GM18520 (cell line): ENCODE data around the gene THG1L.
"Not testable (repeated sequence)": the region's sequence is repeated elsewhere in the genome, so short reads cannot be mapped to it uniquely, and the experiment has no call there.

Source experiments
- ATAC-seq: cut with Tn5 transposase; IDR thresholded peaks from one replicate; pipeline ENCODE4 v1.9.1; 2021; ENCODE audit not compliant: unreplicated experiment

THG1L gene

GRCh38 chr5:157731272-157732129 is at the start of gene THG1L:
Gene THG1L, plus strand, starts transcription at chr5:157731420. Its CDS starts 21 bp downstream, at chr5:157731441.
- peak; percentile 76 for ATAC-seq

DNA sequence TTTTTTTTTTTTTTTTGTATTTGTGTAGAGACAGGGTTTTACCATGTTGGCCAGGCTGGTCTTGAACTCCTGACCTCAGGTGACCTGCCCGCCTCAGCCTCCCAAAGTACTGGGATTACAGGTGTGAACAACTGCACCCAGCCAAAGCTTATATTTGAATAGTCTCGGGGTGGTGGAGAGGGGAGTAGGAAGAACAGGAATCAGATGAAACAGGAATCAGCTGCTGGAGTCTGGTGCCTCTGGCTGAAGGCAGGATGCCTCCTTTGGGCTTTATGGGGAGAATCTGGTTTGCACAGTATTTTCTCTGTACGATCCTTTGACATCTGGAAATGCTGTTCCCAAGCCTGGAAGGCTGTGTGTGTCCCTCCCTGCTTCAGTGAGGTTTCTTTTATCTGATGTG is 49.0 kb upstream of the THG1L start:
- no peak for ATAC-seq

DNA sequence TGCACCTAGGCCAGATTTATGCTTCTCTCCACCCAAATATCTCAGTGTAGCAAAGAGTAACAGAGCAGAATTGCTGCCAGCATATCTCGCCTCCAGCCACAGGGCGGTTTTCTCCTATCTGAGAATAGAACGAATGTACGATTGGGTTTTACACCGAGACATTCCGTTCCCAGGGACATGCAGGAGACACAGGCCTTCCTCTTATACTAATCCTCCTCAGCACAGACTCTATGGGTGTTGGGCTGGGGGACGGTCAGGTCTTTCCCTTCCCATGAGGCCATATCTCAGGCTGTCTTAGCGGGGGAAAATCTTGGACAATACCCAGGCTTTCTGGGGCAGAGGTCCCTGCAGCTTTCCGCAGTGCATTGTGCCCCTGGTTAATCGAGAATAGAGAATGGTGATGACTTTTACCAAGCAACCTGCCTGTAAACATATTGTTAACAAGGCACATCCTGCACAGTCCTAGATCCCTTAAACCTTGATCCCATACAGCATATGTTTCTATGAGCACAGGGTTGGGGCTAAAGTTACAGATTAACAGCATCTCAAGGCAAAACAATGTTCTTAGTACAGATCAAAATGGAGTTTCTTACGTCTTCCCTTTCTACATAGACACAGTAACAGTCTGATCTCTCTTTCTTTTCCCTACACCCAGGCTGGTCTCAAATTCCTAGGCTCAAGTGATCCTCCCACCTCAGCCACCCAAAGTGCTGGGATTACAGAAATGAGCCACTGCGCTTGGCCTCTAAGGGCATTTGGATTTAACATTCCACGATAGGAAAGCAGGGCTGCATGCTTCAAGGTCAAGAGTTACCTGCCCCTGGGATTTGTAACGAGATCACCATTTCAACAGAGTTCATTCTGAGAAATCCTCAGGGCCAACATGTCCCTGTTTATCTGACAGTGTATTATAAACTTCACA is 44.7 kb upstream of the THG1L start:
- not testable (repeated sequence) for ATAC-seq

DNA sequence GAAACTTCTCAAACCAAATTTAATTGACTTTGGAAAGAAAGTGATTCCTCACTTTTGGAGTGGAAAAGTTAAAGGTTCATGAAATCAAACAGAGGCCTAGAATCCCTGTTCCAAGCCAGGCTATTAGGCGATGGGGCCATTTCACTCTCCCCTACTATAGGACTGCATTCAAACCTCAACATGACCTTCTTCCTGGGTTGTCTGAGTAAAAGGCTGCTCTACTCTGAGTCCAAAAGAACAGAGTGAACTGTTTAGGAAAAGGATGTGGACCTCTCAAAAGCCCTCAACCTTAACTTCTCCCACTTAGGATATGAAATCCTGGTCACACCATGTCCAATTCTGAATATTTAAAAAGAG is 44.0 kb upstream of the THG1L start:
- no peak for ATAC-seq

DNA sequence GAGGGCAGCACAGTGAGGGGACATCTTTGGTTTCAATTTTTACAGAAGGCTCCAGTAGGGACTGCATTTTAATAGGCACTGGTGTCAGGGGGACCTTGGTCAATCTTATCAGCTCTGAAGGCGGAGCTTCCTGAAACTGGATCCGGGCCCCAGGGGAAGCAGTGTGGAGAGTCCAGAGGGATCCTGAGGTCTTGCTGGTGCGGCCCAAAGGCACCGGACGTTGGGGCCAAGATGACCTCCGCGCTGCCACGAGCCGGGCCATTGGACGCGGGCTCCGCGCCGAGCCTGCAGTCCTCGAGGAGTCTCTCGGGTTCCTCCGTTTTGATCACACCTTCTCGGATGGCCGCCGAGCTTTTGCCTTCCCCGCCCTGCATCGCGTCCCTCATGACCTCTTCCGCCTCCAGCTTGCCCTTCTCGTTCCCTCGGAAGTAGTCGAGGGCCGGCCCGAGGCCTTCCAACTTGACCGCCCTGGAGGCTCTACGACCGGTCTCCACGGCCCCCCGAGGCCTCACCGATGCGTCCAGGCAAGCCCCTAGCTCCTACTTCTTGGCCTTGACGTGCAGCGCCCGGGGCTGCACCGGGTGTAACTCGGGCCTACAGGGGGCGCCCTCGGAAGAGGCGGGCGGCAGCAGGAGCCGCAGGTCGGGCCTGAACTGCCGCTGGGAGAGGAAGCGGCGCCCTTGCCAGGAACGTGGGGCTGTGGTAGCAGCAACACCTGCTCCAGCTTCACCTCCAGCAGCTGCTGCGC is 41.1 kb upstream of the THG1L start:
- no peak for ATAC-seq

DNA sequence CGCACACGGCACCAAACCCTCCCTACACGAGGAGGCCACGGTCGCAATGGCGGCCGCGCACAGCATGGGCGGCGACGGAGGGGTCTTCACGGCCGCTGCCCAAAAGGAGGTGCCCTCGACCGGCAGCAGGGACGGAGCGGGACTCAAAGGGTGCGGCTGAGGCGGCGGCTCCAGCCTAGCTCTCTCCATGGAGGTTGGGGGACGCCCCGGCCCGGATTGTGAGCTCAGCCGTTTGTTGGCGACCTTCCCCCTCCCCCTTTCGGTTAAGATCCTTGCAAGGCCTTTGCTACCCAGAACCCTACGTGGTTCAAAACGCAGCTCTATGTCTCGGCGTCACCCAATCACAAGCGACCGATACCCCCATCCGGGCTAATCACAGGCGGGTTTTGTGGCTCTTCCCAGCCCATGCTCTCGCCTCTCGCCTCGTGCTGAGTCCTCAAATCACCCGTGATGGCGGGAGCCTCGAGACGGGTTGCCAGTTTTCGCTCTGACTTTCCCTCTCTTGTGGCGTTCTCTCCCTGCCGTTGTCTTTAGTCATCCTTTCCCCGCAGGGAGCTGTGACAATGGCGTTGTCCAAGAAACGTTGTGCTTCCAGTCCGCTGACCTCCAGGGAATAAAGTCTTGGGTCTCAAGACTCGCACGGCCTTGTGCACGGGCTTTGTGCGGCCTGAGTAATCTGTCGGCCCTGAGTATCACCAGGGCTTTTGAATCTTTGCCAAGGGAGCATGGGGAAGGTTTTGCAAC is 40.4 kb upstream of the THG1L start:
- no peak for ATAC-seq

- ATAC-seq: not testable (repeated sequence)
Observed at GRCh38 chr5:157693816-157694215, 37.4 kb upstream of the THG1L start.

- ATAC-seq: not testable (repeated sequence)
Observed at GRCh38 chr5:157696154-157696553, 35.1 kb upstream of the THG1L start.

DNA sequence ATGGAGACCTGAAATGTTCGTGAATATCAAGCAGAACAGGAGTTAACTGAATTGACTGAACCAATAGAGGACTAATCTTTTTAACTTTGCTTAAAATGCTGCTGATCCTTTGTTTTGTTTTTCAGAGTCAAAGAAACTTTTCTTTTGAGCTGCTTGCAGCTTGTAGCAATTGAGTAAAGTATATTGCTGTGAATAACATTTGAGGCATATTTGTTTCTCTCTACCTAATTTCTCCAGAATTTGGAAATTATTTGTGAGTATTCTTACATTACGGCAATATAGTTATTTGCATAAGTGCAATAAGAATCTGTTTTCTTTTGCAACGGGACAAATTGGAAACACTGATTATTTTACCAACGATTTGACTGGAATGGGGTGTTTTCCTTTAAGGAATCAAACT is 32.5 kb upstream of the THG1L start:
- not testable (repeated sequence) for ATAC-seq

- ATAC-seq: no peak
Observed at GRCh38 chr5:157703736-157704135, 27.5 kb upstream of the THG1L start.

DNA sequence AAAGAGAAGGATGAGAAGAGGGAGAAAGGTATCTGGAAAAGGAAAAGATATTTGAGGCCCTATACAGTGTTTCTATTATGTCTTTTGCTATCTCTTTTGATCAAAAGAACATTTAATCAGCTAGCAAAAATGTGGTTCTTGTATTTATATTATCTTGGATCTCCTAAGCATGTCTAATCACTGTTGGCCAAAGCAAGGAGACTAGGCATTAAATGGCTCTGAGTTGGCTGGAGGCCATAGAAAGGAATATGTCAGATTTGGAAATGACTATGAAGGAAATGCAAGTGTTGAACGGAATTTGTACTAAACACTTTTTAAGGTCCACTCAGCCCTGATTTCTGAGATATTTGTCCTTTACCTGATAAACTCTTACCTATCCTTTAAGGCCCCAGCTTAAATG is 22.4 kb upstream of the THG1L start:
- no peak for ATAC-seq

DNA sequence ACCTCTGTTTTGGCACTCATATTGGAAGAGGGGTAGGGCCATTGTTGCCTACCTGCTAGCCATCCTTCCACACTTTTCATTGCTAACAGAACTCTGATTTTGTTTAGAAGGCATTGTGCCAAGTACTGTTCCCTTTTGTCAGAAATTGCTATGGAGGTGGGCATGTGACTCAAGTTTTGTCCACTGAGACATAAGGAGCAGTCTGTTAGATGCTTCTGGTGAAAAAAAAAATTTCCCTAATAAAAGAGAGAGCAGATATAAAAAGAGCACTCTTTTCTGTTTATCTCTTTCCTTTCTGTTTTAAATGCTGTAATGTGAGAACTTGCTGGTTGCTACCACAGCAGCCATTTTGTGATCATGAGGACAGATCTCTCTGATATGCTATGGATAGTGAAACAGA is 21.9 kb upstream of the THG1L start:
- ATAC-seq: no peak

- ATAC-seq: no peak
Observed at GRCh38 chr5:157710431-157710830, 20.8 kb upstream of the THG1L start.

- ATAC-seq: no peak
Observed at GRCh38 chr5:157710882-157711281, 20.3 kb upstream of the THG1L start.

DNA sequence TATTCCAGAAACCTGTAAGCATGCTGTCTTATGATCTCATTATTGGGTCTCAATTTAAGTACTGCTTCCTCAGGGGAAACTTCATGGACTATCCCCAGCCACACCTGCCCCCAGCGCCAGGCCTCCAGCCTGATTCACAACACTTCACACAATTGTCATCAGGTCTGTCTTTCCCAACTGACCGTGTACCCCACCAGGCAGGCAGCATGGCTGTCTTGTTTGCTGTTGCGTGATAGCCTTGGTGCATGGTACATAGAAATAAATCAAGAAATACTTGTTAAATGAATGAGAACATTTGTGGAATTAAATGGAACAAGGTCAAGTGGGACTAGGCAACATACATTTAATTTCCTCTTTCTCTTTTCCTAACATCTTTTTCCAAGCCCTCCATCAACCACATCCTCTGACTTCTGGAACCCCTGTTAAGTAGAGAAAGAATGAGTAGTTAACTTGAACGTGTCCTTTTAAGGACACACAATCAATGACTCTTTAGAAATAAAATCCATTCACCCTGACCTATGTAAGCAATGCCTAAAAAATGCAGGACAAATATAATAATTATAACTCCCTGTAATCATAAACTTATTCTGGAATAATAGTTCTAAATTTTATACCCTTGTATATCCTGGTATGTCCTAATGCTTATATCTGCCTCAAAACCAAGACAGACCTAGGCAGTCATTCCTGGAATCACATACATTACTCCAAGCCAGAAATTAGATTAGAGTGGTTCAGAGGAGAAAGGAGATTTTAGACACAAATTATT is 17.2 kb upstream of the THG1L start:
- no peak for ATAC-seq

GRCh38 chr5:157714596-157714864 is 16.7 kb upstream of the THG1L start:
- no peak for ATAC-seq

DNA sequence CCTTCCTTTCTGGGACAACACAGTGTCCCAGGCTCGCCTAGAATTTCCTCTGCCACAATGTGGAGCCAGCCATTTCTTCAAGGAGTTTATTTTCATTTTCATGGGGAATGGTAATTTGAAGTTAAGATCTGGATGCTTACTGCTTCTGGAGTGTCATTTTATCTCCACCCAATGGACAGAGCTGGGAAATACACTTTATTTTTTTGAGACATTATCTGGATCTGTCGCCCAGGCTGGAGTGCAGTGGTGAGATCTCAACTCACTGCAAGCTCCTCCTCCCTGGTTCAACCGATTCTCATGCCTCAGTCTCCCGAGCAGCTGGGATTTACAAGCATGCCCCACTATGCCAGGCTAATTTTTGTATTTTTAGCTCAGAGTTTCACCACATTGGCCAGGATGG is 12.7 kb upstream of the THG1L start:
- peak; percentile 67 for ATAC-seq

DNA sequence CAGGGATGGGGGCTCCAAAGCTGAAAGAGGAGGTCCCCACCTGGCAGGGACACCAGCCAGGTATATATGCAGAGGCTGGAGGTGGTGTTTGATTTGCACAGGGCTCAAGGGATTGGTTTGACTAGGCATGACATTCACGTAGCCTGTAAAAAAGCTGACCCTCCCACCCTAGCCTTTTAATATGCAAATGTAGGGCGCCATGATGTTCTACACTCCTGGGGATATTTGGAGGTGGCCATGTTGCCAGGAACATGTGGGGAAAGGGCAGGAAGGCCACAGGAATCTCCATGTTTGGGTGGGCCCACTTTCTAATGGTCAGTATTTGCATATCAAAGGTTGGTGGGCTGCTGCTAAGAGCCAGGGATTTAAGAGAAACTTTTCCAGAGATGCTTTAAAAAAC is 12.0 kb upstream of the THG1L start:
- no peak for ATAC-seq

GRCh38 chr5:157721159-157721558 is 10.1 kb upstream of the THG1L start:
- no peak for ATAC-seq

- not testable (repeated sequence) for ATAC-seq
Observed at GRCh38 chr5:157722895-157723294, 8.3 kb upstream of the THG1L start.
